ENCODE data around the gene INAFM1. TPM values are rescaled to one million over a fixed set of nuclear protein-coding genes. Genes with fewer than 3 reads are reported as not detected.

The INAFM1 gene
- polyA plus RNA-seq, 1 of the 3 experiments (the other 2 are of a cell fraction), result 5.5 TPM

GRCh38 chr19:47312366-47313006 lies 37.8 kb downstream of the INAFM1 start (continued):
- TF ChIP-seq CTCF (IDR thresholded peaks at IDR 0.05) (no peak), PBX3 (IDR thresholded peaks at IDR 0.05) (no peak)

- peaks cover 0 to 4% of the 10 kb centered on the region in 2 experiments; a peak in 2 of 4 replicates for H3K4me1 ChIP-seq (ENCODE audit: control insufficient read depth in 1 of 2, insufficient read depth in 2 of 2, low read depth in 1 of 2, low read length in 1 of 2)
- H3K27ac ChIP-seq (ENCODE audit: low read depth in 2 of 2, low read length in 1 of 2), result no peak overlapping the region
- POLR2A ChIA-PET, result no interaction called here
- H2AFZ ChIP-seq (ENCODE audit: low read depth), result no peak overlapping the region
- peaks cover 19% of the 10 kb centered on the region for H3F3A ChIP-seq (replicated peaks; ENCODE audit: insufficient read depth)
- no peak for TF ChIP-seq EP300 (IDR thresholded peaks at IDR 0.05; ENCODE audit: borderline replicate concordance in 1 of 2, low read depth in 1 of 2, low read length in 1 of 2)
- no peak for TF ChIP-seq SMC3 (IDR thresholded peaks at IDR 0.05; ENCODE audit: low read depth, low read length)
- TF ChIP-seq RCOR1 (IDR thresholded peaks at IDR 0.05; ENCODE audit: low read length), result no peak
- no peak for TF ChIP-seq TCF12 (IDR thresholded peaks at IDR 0.05)
- TF ChIP-seq NFIC (IDR thresholded peaks at IDR 0.05; ENCODE audit: borderline replicate concordance), result no peak
- TF ChIP-seq YY1 (IDR thresholded peaks at IDR 0.05; ENCODE audit: low read depth), result no peak
- TF ChIP-seq JUND (IDR thresholded peaks at IDR 0.05), result no peak
- TF ChIP-seq NRF1 (IDR thresholded peaks at IDR 0.05; ENCODE audit: low read depth, low read length), result no peak
- TF ChIP-seq REST (IDR thresholded peaks at IDR 0.05; ENCODE audit: low read depth, low read length), result no peak
- no peak for TF ChIP-seq USF2 (IDR thresholded peaks at IDR 0.05; ENCODE audit: borderline replicate concordance, low read depth, low read length)
- no peak for TF ChIP-seq TEAD4 (IDR thresholded peaks at IDR 0.05; ENCODE audit: borderline replicate concordance, insufficient read depth)
- TF ChIP-seq USF1 (IDR thresholded peaks at IDR 0.05; ENCODE audit: borderline replicate concordance, low read depth), result no peak
- no peak for TF ChIP-seq ELF1 (IDR thresholded peaks at IDR 0.05)
- H3K27me3 ChIP-seq (ENCODE audit: insufficient read depth), result peaks cover 19% of the 10 kb centered on the region
- H3K9ac ChIP-seq, result no peak overlapping the region
- H3K4me2 ChIP-seq, result no peak overlapping the region
- no peaks in the 10 kb centered on the region for H3K36me3 ChIP-seq (replicated peaks in 1 of 2; ENCODE audit: control insufficient read depth in 1 of 2, insufficient read depth in 2 of 2, low read length in 1 of 2)
- DNase-seq, result no peak
- H4K20me1 ChIP-seq (ENCODE audit: insufficient read depth), result no peaks in the 10 kb centered on the region
- H3K9me2 ChIP-seq, result no peaks in the 10 kb centered on the region
- no peaks in the 10 kb centered on the region for H3K9me3 ChIP-seq
- no peaks in the 10 kb centered on the region for H3K79me2 ChIP-seq (ENCODE audit: insufficient read depth)
- no peak overlapping the region for H3K4me3 ChIP-seq (ENCODE audit: low read depth in 2 of 2, low read length in 1 of 2)
- 57% methylated on average over 10 of the region's 10 CpGs for WGBS (ENCODE audit: low lambda C conversion rate)
- CTCF ChIA-PET, result interaction anchor here (0.9 to 1.7 kb wide), 3 partner anchors 9 to 77 kb away, joined by 3 to 6 read pairs (median 3); no protein-coding TSS in a partner anchor
Observed at GRCh38 chr19:47313754-47314295, 39.1 kb downstream of the INAFM1 start.
